BLaER1 treated with 17β-estradiol and CSF1 and Interleukin-3, amounts not matched to agents 10 nM and 100 nM (cell line): Measurements from ENCODE around the gene ZNF845.
"Not testable (repeated sequence)": the region's sequence is repeated elsewhere in the genome, so short reads cannot be mapped to it uniquely, and the experiment has no call there.

Experiments used
- H3K27ac ChIP-seq, 11 experiments: shearing (Covaris generic); formaldehyde crosslinking; 2 replicates each; pipeline ENCODE4 v1.8.1; 2022
- H3K27me3 ChIP-seq, 11 experiments: shearing (Covaris generic); formaldehyde crosslinking; 2 replicates each; pipeline ENCODE4 v1.8.1; 2022
- H3K36me3 ChIP-seq, 11 experiments: shearing (Covaris generic); formaldehyde crosslinking; 2 replicates each; pipeline ENCODE4 v1.8.1; 2022
- H3K4me1 ChIP-seq, 10 experiments: shearing (Covaris generic); formaldehyde crosslinking; 2 replicates each; pipeline ENCODE4 v1.8.1; 2022
- H3K4me2 ChIP-seq, 11 experiments: shearing (Covaris generic); formaldehyde crosslinking; 2 replicates each; pipeline ENCODE4 v1.8.1; 2022
- H3K4me3 ChIP-seq, 10 experiments: shearing (Covaris generic); formaldehyde crosslinking; 2 replicates each; pipeline ENCODE4 v1.8.1; 2022
- H3K9ac ChIP-seq, 11 experiments: shearing (Covaris generic); formaldehyde crosslinking; 2 replicates each; pipeline ENCODE4 v1.8.1; 2022
- H3K9me3 ChIP-seq, 11 experiments: shearing (Covaris generic); formaldehyde crosslinking; replicated peaks in 1 of 11; 2 replicates each; pipeline ENCODE4 v1.8.1; 2022
- H4K20me1 ChIP-seq, 11 experiments: shearing (Covaris generic); formaldehyde crosslinking; 2 replicates each; pipeline ENCODE4 v1.8.1; 2022
- Cebpa-rat ChIP-seq, 11 experiments: shearing (Covaris generic); IDR thresholded peaks; 2 replicates each; pipeline ENCODE4 v1.8.1; 2022

Gene ZNF845

GRCh38 chr19:53394522-53394973 lies 61.0 kb downstream of the ZNF845 start:
- TF ChIP-seq Cebpa-rat (IDR thresholded peaks at IDR 0.05), result no peak
- Histone ChIP-seq H3K36me3 (peaks cover 16 to 33% (median 24%) of the 10 kb centered on the region in 11 experiments), H3K27me3 (no peaks in the 10 kb centered on the region), H3K4me3 (peak overlapping the region; percentile 71 to 99 (median 94); a peak in 17 of 20 replicates), H3K9me3 (peaks cover 24 to 55% (median 44%) of the 10 kb centered on the region in 11 experiments), H3K4me2 (peak overlapping the region; percentile 57 to 81 (median 64); a peak in 21 of 22 replicates), H3K9ac (peak overlapping the region; percentile 81 to 95 (median 90); a peak in 19 of 22 replicates), H3K4me1 (peaks cover 14 to 23% (median 18%) of the 10 kb centered on the region in 10 experiments; a peak in 19 of 20 replicates), H4K20me1 (peaks cover 0 to 24% (median 6%) of the 10 kb centered on the region in 11 experiments; a peak in 8 of 22 replicates), H3K27ac (peak overlapping the region in 2 of 11 experiments; percentile 84 to 87; a peak in 2 of 22 replicates)

DNA sequence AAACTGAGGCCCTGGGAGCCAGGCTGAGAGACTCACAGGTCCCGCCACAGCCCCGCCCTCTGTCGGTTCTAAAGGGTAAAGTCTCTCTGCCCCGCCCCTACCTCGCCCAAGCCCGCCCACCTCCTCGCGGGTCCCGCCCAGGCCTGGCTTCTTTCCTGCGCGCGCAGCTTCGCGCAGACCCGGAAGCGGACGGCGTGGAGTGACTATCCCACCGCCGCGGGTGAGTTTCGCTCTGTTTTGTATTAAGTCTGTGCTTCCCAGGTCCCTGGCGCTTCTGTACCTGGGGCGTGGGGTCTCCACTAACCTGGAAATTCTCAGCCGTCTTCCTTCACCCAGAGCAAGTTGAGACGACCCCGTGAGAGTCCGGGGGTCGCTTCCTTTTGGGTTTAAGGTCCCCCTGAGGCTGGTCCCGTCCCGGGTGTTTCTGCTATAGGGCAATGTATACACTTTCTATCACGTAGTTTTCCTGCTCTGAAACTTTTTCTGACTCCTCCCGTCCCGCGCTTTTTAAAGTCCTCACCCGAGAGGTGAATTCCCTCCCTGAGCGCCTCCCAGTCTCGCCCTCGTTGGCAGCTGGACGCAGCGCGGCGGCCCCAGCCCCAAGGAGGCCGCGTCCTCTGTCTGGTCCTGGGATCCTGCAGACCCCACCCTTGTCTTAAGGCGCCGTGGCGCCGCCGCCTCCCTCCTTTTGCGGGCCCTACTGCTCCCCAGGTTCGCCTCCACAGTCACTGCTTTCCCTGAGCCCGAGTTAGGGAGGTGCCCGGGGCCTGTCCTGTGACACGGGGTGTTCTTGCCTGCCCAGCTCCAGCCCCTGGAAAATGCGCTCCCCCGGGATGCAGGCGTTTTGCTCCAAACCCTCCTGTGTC lies 61.7 kb downstream of the ZNF845 start, which contains the start of gene ZNF765:
TSS of gene ZNF765 (plus strand) at position 176 of the 866 bp plus-strand sequence. CDS start 2,867 bp downstream, outside the sequence.
- peak within 1 kb of the TSS; percentile 81 to 95 (median 90) for H3K9ac ChIP-seq
- H3K36me3 ChIP-seq, result peaks cover 22 to 40% (median 29%) of the 10 kb centered on the region in 11 experiments
- TF ChIP-seq Cebpa-rat (IDR thresholded peaks at IDR 0.05), result no peak

DNA sequence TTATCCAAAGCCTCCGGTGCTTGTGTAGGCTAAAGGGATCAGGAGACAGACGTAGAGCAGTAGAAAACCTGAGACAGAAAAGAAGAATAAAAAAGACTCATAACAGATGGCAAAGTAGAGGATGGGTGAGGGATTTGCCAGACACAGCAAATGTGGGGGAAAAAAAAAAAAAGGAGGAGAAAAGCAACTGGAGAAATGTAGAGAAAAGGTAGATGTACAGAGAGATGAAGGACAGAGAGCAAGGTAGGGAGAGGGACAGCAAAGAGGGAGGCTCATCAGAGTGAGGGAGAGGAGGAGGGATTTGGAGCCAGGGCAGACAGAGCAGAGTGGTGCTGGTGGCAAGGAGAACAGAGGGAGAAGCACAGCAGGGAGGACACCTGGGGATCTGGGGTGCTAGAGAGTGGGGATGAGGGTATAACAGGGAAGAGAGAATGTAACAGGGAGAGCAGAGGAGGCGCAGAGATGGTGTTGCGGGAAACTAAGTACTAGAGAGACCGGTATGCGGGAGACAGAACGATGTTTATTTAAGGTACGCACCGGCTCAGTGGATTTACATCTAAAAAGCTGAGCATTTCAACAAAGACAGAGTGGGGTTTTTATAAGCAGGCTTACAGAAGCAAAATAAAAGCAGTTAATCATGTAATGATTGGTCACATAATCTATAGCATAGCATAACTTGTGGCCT lies 62.4 kb downstream of the ZNF845 start:
- not testable (repeated sequence) for H3K27me3 ChIP-seq
- Histone ChIP-seq H3K4me1 (peaks cover 14 to 24% (median 19%) of the 10 kb centered on the region in 10 experiments; a peak in 19 of 20 replicates), H3K9me3 (peaks cover 23 to 55% (median 43%) of the 10 kb centered on the region in 11 experiments), H3K36me3 (peaks cover 29 to 46% (median 36%) of the 10 kb centered on the region in 11 experiments), H3K4me2 (peak overlapping the region; percentile 87 to 97 (median 93)), H3K9ac (peak overlapping the region; percentile 81 to 95 (median 90)), H3K4me3 (peak overlapping the region; percentile 71 to 99 (median 94)), H3K27ac (peak overlapping the region; percentile 62 to 92 (median 86); a peak in 20 of 22 replicates), H4K20me1 (peaks cover 0 to 24% (median 6%) of the 10 kb centered on the region in 11 experiments; a peak in 8 of 22 replicates)

More for the DNA sequence above, 61.7 kb downstream of the ZNF845 start, which contains the start of gene ZNF765:
- Histone ChIP-seq H3K4me2 (peak within 1 kb of the TSS; percentile 87 to 97 (median 93)), H4K20me1 (peaks cover 0 to 24% (median 6%) of the 10 kb centered on the region in 11 experiments; a peak in 8 of 22 replicates), H3K27me3 (no peaks in the 10 kb centered on the region), H3K9me3 (peaks cover 24 to 55% (median 44%) of the 10 kb centered on the region in 11 experiments), H3K4me3 (peak within 1 kb of the TSS; percentile 71 to 99 (median 94)), H3K4me1 (peaks cover 14 to 23% (median 19%) of the 10 kb centered on the region in 10 experiments; a peak in 19 of 20 replicates), H3K27ac (peak within 1 kb of the TSS; percentile 62 to 92 (median 86))

- H3K27ac ChIP-seq, result no peak overlapping the region
- peaks cover 0 to 24% (median 6%) of the 10 kb centered on the region in 11 experiments; a peak in 8 of 22 replicates for H4K20me1 ChIP-seq
- peak overlapping the region; percentile 87 to 97 (median 93) for H3K4me2 ChIP-seq
- H3K9ac ChIP-seq, result peak overlapping the region; percentile 81 to 95 (median 90); a peak in 21 of 22 replicates
- TF ChIP-seq Cebpa-rat (IDR thresholded peaks at IDR 0.05), result no peak
- H3K27me3 ChIP-seq, result no peaks in the 10 kb centered on the region
- H3K4me3 ChIP-seq, result peak overlapping the region; percentile 71 to 99 (median 94)
- peaks cover 14 to 24% (median 19%) of the 10 kb centered on the region in 10 experiments; a peak in 19 of 20 replicates for H3K4me1 ChIP-seq
- peaks cover 33 to 49% (median 39%) of the 10 kb centered on the region in 11 experiments for H3K36me3 ChIP-seq
- H3K9me3 ChIP-seq, result peaks cover 23 to 55% (median 43%) of the 10 kb centered on the region in 11 experiments
These were observed 62.9 kb downstream of the ZNF845 start for GRCh38 chr19:53396525-53396868.

DNA sequence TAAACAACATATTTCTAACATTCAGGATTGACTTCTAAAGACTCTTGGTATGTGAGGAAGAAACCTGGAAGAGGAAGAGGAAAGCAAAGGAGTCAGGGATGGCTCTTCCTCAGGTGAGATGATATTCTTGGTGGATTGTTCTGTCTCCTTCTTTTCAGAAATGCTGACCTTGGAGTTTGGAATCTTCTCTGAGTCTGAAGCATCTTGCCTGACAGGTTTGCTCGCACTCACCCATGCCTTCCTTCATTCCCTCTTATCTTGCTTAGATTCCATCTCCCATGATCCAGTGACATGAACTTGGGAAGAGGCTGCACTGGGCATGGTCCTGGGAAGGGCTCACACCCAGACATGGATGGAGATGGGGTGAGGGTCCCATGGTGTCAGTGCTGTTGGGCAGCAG lies 64.4 kb downstream of the ZNF845 start:
- H3K4me2 ChIP-seq, H3K9ac ChIP-seq, H3K27me3 ChIP-seq, H3K27ac ChIP-seq, H3K4me3 ChIP-seq: not testable (repeated sequence)
- H3K9me3 ChIP-seq, result peaks cover 36 to 56% (median 48%) of the 10 kb centered on the region in 11 experiments
- H4K20me1 ChIP-seq, result peaks cover 0 to 24% (median 6%) of the 10 kb centered on the region in 11 experiments; a peak in 8 of 22 replicates
- H3K36me3 ChIP-seq, result peaks cover 47 to 63% (median 51%) of the 10 kb centered on the region in 11 experiments
- H3K4me1 ChIP-seq, result peaks cover 14 to 24% (median 19%) of the 10 kb centered on the region in 10 experiments; a peak in 19 of 20 replicates
